HG03520 (cell line): ENCODE results near the gene GALNT2.

Experiments used
- ATAC-seq: cut with Tn5 transposase; IDR thresholded peaks from one replicate; pipeline ENCODE4 v1.9.1; 2021; ENCODE audit warnings: mild to moderate bottlenecking, moderate library complexity; ENCODE audit not compliant: unreplicated experiment

Gene GALNT2

GRCh38 chr1:230141797-230142607 is 75.0 kb downstream of the GALNT2 start:
- no peak for ATAC-seq

DNA sequence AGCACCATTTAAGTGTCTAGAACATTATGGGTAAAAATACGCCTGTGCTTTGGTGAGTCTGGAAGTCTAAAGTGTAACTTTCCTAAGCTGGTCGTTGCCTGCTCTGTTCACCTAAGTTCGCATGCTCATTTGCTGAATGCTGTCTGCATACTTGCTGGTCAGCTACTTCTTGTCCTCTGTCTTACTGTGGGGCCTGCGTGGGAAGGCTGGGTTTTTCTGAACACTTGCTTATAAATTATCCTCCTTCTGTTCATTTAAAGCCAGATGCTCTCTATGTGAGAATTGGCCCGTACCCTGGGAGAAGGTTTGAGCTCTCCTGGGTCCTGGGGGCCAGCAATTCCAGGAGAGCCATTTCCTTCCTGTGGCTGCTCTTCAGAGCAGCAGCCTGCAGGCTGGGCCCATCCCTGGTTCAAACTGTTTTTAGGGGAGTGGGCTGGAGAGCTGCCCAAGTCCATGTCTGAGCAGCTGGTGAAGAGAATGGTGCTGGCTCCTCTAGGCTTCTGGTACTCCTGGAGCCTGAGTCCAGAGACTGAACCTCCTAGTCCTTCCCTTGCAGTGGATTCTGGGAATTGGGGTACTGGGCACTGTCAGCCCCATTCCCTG is 75.7 kb downstream of the GALNT2 start:
- ATAC-seq: no peak

- no peak for ATAC-seq
Measured at GRCh38 chr1:230143534-230143933, 76.5 kb downstream of the GALNT2 start.

DNA sequence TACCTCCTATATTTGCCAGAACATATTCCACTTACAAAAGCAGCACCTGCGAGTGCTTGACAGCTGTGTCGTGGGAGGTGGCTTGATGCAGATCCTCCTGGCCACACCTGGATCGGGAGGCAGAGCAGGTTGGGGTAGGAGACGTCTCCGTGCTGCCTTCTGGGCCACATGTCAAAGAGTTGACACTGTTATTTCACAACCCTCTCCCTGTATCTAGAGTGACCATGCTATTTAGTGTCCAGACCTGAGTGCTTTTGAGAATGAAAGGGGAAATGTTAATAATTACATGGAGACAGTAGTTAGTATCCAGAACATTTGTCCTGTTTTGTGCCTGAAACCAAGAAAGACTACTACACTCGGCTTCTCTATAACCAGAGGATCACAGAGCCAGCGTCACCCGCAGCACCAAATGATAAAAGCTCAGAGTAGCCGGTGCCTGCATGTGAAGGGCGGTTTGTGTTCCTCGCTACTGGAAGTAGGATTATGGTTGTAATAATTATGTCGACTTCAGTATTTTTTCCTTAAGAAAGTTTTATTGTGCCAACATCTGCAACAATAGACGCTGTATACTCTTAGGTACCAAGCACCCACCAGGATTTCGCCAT is 77.1 kb downstream of the GALNT2 start:
- no peak for ATAC-seq

DNA sequence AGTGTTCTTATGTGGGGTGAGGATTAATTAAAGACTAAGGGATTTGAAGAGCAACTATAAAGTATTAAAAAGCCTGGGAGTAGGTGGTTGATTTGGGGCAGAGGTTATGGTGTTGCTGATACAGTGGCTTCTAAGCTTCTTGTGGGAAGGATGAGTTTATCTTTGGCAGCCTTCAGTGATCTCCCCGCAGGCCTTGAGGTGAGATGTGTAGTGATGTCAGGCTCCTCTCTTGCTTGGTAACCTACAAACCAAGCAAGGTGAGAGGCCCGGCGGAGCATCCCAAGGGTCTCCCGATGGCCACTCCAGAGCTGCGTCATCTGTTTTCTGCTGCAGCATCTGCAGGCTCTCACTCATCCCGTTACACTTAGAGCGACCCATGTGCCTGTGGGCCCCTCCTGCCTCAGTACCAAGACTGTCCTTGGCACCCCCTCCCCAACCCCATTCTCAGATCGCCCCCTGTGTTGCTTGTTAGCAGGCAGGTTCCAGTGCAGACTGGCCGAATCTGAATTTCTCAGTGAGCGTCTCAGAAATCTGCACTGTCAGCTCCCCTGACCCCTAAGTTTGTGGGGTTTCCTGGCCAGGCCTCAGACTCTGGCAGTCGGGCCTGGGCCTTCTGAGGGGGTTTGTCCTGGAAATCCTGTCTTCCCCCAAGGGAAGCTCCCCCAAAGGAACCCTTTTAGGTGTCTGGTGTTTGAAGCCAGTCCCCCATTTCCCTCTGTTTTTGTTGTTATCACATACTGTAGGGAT is 77.9 kb downstream of the GALNT2 start:
- no peak for ATAC-seq

DNA sequence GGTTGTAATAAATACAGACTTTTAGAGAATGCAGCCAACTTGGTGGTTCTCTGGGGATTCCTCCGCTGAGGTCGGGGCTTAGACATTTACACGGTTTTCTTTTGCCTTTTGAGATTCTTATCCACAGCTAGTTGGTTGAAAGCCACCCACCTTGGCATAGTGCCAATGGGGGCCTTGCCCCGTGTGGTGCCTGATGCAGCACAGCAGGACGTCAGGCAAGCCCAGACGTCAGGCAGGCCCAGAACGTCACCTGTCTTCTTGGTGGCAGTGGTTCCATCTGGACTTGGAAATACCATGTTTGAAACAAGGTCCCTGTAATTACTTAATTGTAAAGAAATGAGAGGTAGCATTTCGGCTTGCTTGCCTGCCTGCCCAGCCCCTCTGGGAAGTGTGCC is 78.5 kb downstream of the GALNT2 start:
- no peak for ATAC-seq

DNA sequence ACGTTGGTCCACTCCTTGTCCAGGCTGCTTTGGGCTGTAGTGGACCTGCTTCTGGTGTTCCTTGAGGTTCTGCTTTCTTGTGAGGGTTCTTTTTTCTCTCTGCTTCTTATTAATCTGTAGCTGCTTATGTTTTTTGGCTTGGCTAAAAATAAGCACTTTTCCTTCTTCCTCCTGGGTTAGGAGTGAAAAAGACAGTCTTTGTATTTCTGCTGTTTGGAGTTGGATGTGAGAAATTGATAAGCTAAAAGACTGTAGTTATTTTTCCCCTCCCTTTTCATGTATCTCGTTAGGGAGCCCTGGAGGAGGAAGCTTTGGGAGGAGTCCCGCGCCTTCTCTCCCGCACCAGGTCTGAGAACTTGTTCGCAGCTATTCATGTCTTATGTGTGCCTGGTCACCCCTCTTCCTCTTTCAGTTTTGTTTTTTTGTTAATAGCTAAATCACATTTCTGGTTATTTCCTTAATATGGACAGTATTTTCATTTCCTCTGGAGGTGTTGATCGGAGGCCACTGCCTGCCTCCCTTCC is 79.0 kb downstream of the GALNT2 start:
- ATAC-seq: no peak

DNA sequence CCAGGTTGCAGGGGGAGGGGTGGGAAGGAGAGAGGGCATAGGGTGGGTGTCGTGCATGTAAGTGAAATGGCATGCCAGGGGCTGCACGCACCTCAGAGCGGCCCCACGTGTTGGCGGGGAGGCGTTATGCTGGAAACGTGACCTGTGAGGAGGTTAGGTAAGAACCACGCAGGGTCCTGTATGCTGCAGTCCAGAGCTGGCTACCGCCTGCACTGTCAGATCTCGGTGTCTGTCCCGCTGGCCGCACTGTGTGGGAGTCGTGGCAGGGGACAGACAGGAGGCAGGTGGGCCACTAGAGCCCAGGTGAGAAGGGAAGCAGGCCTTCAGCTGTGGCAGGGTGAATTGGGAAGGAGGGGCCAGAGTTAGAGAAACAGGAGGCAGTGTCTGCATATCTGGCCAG is 79.7 kb downstream of the GALNT2 start:
- ATAC-seq: no peak

DNA sequence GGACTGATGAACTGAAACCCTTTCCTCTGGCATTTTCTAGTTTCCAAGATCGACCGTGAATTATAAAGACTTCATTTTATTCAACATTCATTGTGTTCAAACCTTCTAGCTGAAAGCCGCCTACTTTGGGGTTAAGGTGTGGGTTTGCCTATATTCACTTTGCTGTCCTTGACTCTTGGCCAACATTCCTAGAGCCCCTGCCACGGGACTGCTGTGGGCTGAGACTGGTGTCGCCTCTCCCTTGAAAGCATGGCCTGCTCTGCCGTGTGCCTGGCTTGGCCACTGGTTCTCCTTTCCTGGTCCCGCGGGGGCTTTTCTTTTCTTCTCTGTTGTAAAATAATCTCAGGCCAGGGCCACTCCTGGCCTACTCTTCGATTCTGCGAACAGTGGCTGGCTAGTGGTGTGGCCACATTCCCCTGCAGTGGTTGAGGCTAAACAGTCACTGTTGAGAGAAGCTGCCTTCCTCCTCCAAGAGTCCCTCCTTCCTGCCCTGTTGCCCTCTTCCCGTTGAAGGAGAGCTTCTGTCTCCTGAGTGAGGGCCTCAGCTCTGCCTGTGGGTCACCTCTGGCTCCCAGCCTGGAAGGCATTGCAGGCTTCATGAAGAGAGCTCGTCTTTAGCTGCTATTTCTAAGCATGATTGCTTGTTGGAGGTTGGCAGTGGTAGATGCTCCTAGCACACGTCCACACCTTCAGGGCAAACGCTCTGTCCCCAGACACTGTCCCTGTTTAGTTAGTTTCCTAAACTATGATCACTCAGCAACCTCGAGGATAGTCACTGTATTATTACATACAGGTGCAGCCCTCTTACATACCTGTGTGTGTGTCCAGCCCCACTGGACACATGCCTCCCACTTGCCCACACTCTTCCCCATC is 80.5 kb downstream of the GALNT2 start:
- ATAC-seq: no peak

DNA sequence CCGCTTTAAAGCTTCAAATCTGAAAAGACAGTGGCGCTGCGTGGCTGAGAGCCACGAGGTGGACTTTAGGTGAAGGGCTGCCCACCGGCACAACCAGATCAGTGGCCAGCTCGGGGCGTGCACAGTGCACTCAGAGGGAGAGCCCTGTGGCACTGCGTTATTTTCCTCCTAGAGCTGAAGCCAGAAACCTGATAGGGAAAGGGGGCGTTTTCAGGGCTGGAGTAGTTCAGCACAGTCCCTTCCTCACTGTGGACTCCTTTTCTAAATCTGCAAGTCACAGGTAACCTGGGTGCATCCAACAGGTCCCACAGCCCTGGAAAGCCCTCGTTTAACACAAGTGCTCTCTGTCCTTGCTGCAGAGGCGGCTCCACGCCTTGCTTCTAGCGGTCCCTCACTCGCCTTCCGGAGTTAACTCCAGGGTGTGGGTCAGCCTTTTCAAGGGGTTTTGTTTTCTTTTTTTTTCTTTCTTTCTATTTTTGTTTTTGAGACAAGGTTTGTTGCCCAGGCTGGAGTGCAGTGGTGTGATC is 81.2 kb downstream of the GALNT2 start:
- no peak for ATAC-seq

- ATAC-seq: no peak
Measured at GRCh38 chr1:230148768-230149469, 81.9 kb downstream of the GALNT2 start.

DNA sequence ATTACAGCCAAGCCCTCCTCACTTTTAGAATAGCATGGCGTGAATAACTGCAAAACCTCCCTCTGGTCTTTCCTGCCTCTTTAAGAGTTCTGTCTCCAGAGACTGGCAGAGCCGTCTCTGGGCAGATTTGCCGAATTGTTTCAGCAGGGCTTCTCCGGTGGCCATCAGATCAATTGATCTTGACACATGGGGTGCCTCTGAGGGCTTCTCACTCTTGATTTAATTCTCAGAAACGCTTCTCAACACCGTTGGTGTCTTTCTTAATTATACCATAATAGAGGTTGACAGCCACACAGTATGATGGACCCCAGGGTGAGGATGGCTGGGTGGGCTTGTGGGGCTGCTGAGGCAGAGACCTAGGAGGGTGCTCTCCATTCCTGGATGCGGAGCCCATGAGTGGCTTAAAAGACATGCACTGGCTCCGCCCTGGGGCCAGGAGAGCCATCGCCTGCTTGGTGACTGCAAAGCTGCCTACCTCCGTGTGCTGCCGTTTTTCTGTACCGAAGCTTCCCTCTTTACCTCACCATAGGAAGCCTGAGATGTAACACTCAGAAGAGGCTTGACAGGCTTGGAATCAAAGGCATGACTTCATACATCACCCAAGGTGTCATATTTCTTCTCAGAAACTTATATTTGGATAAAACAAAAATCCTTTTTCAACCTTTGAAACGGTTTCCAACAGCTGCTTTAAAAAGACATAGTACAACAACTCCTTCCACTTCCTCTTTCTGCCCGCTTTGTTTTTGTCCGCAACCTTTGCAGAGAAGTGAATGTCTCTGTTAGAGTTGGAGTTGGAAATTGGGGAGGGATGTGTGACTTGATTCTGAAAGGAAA is 82.9 kb downstream of the GALNT2 start:
- ATAC-seq: peak; percentile 66

- ATAC-seq: no peak
Measured at GRCh38 chr1:230150615-230151014, 83.6 kb downstream of the GALNT2 start.

- no peak for ATAC-seq
Measured at GRCh38 chr1:230151924-230152468, 85.0 kb downstream of the GALNT2 start.

- no peak for ATAC-seq
Measured at GRCh38 chr1:230152999-230153398, 86.0 kb downstream of the GALNT2 start.

- no peak for ATAC-seq
Measured at GRCh38 chr1:230153641-230154296, 86.7 kb downstream of the GALNT2 start.

GRCh38 chr1:230155021-230155420 is 88.0 kb downstream of the GALNT2 start:
- no peak for ATAC-seq

- no peak for ATAC-seq
Measured at GRCh38 chr1:230156068-230156467, 89.0 kb downstream of the GALNT2 start.
